NCI-H748 treated with DMSO at 0.1 percent for 48 hours (cell line): ENCODE data around the gene MRM2.

ENCODE experiments used
- DNase-seq: peaks from one replicate; lab custom pipeline; 2025; lab: John Stamatoyannopoulos, UW

The MRM2 gene

DNA sequence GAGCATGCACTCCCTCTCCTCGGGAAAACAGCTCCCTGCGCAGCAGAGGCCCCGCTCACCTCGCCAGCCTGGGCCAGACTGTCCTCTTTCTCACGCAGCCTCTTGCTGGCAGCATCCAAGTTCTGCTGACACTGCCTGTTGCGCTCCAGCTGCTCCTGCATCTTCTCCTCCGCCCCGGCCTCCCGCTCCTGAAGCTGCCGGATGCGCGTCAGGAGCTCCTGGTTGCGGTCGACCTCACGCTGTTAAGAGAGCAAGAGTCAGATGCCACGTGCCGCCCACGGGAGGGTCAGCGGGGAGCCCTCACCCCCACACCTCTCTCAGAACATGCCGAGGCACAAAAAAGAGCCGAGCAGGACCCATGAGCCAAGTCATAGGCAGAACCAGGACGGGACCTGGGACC is 19.5 kb downstream of the MRM2 start:
- DNase-seq, result no peak

DNA sequence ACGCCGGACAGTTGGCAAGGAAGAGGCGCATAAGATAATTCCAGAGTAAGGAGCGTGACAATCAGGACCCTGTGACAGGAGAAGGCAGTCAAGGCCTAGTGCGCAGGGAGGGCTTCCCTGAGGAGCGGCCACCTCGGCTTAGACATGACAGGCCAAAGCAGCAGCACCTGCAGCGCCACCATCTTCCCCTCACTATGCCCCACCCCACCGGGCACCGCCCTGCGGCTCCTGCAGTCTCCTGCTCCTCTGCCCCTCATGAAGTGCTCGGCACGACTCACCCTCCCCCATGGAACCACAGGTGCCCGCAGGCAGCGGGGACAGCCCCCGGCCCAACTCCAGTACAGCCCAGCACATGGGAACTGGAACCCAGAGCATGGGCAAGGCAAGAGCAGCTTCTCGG is 21.1 kb downstream of the MRM2 start:
- no peak for DNase-seq

- no peak for DNase-seq
Measured at GRCh38 chr7:2220506-2220905, 21.5 kb downstream of the MRM2 start.

GRCh38 chr7:2220030-2220429 is 22.0 kb downstream of the MRM2 start:
- DNase-seq, result no peak

GRCh38 chr7:2219606-2220005 is 22.4 kb downstream of the MRM2 start:
- DNase-seq, result no peak

DNA sequence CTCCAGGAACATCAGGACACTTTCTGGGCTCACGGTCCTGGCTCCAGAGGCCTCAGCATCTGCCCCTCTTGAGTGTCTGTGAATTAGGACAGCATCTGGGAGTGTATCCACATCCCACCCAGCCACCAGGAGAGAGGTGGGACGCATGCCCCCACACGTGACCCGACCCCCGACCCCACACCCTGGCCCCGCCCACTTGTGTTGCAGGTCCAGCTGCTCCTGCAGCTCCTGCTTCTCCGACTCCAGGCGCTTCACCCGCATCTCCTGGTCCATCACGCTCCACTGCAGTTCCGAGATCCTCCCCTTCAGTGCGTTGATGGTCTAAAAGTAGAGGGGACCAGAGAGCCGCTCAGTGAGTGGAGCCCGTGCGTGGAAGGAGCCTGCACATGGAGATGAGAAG is 22.9 kb downstream of the MRM2 start:
- DNase-seq, result no peak

DNA sequence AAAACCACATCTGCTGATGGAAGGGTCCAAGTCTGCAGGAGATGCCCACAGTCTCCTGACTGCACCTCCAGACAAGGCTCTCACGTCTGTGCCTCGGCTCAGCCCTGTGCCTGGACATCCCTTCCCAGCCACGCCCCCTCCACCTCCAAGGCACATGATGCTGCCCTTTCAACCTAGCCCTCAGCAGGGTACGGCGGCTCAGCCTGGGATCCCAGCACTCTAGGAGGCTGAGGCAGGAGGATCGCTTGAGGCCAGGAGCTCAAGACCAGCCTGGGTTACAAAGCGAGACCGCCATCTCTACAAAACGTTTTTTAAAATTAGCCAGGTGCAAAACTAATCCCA is 23.6 kb downstream of the MRM2 start:
- no peak for DNase-seq

- no peak for DNase-seq
Measured at GRCh38 chr7:2217716-2218443, 24.1 kb downstream of the MRM2 start.

- DNase-seq, result no peak
Measured at GRCh38 chr7:2217206-2217605, 24.8 kb downstream of the MRM2 start.

DNA sequence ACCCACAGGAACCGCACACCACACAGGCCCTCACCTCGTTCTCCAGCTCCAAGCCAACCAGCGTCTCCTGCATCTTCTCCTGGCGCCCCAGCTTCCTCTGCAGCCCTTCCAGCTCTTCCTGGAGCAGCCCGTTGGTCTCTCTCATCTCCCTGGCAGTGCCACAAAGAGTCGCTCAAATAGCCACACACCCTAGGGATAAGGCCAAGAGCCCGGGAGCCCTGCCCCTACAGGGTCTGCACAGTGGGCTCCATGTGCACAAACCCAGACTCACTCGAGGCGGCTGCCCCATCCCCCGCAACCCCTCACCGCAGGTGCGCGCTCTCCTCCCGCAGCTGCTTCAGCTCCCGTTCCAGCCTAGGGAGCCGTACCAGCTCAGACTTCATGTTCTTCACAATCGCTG is 26.2 kb downstream of the MRM2 start:
- no peak for DNase-seq

- DNase-seq, result no peak
Measured at GRCh38 chr7:2214636-2215035, 27.4 kb downstream of the MRM2 start.

DNA sequence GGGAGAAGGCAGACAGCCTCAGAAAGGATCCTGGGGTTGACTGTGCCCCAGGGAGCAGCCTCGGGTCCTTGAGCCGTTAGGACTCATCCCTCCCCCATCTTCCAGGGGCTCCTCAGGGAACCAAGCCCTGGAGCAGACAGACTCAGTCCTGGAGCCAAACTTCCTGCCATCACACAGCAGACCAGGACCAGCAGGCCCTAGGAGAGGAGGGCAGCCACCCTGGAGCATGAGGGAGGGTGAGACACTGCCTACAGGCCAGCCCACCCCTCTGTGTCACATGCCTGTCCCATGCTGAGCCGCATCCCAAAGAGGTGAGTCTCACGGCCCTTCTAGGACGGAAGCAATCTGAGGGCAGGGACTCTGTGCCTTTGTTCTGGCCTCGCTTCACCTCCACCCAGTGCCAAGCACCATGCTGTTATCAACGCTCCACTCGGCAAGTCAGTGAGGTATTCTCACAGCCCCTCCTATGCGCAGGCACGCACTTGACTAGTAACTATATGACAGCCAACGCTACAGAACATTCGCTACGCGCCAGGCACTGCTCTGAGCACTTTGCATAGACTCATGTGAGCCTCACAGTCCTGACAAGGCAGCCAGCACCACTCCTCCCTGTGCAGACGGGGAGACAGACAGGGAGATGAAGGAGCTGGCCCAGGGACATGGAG is 28.3 kb downstream of the MRM2 start:
- DNase-seq, result no peak

DNA sequence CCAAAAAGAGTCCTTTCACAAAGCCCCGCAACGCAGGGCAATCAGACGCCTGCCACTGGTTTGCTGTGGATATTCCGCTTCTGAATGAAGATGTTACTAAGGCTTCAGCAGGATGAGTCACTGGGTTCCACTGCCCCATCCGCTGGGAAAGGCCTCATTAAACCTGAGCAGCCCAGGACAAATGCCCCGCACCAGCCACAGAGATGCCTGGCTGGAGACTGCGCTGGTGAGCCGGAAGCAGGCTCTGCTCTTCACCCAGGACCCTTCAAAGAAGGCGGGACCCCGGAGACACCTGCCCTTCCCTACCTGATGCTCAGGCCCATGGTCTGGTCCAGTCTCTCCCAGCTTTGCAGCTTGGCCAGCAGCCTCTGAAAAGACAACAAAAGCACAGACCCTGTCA is 29.1 kb downstream of the MRM2 start:
- no peak for DNase-seq

- no peak for DNase-seq
Measured at GRCh38 chr7:2211926-2212325, 30.1 kb downstream of the MRM2 start.

DNA sequence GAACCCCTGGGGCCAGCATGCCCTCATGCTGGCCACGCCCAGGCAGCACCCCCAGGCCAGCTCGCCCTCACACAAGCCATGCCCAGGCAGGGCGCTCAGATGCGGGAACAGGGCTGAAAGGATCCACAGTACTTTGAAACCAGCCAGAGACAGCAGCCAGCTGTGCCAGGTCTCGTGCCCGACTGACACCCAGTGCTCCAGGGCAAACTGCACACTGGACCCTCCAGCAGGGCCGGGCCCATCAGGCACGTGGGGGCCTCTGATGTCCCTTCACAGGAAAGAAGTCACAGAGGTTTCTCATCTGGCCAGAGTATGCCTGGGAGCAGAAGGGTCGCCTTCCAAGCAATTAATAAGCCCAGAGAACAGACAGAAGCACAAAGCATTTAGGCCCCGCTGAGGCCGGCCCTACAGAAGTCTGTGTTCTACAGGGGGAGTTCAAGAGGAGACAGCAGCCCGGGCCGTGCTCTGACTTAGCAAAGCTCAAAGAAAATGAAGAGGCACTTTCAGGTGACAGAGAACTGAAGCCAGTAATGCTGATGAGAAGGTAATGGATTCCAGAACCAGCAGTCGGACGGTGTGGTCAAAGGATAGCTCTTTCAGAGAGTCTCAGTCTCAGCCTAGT is 30.6 kb downstream of the MRM2 start:
- DNase-seq, result no peak

- DNase-seq, result no peak
Measured at GRCh38 chr7:2210551-2211258, 31.3 kb downstream of the MRM2 start.

DNA sequence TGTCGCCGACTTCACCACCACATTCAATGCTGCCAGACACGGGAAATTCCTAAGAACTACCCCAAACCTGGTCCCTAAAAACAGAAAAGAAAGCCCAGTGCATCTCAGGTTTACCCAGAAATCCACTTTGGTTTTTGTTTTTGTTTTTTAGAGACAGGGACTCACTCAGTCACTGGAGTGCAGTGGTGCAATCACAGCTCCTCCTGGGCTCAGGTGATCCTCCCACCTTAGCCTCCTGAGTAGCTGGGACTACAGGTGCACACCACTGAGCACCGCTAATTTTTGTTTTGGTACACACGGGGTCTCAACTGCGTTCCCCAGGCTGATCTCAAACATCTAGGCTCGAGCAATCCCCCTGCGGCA is 32.1 kb downstream of the MRM2 start:
- no peak for DNase-seq

DNA sequence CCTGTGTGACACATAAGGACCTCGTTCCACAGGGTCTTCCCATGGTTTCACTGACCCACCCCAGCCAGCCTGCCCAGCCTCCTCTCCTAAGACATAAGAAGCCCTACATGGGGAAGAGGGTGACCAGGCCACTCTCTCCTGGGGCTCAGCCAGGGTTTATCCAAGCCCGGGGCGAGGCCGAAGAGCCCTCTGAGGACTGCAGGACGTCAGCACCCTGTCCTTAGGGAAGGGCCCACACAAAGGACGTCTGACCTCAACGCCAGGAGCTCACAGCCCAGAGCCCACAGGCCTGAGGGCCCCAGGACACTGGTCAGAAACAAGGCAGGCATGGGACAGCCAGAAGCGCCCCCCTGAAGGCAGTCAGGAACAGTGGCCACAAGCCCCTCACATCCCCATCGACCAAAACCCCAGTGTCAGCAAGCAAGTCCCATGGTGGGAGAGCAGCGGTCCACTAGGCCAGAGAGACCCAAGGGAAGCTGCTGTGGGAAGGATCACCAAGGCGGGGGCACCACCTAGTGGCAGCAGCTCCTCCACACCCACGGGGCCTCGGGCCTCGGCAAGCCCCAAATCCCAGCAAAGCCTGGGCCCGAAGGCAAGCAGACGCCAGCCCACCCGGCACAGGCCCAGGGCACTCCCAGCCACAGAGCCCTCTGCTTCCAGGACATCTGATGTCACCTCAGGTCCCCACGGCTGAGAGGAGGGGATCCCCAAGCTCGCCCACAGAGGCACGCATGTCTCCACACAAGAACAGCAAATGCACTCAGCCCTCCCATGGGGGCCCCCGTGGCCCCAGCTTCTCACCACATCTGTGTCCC is 32.7 kb downstream of the MRM2 start:
- peak; percentile 11 for DNase-seq

- no peak for DNase-seq
Measured at GRCh38 chr7:2208712-2209111, 33.3 kb downstream of the MRM2 start.

- DNase-seq, result no peak
Measured at GRCh38 chr7:2205036-2205780, 36.8 kb downstream of the MRM2 start.

- no peak for DNase-seq
Measured at GRCh38 chr7:2204446-2204845, 37.6 kb downstream of the MRM2 start.
